Endothelial cell (in vitro differentiated cells): ENCODE data around the gene GLA. TPM values are rescaled to one million over a fixed set of nuclear protein-coding genes. Genes with fewer than 3 reads are reported as not detected.

Experiments
- DNase-seq: peaks from one replicate; pipeline ENCODE4 v3.0.0; 2021; ENCODE audit warnings: low spot score
- H3K27ac Mint-ChIP-seq: one replicate; pipeline ENCODE4 v1.8.0; 2021; ENCODE audit warnings: mixed read lengths, inconsistent platforms; ENCODE audit not compliant: unreplicated experiment
- H3K27me3 Mint-ChIP-seq: one replicate; pipeline ENCODE4 v1.8.0; 2021; ENCODE audit warnings: mild to moderate bottlenecking, moderate library complexity, mixed read lengths, inconsistent platforms; ENCODE audit not compliant: unreplicated experiment
- H3K36me3 Mint-ChIP-seq: one replicate; pipeline ENCODE4 v1.8.0; 2021; ENCODE audit warnings: mild to moderate bottlenecking, low read depth, mixed read lengths, inconsistent platforms; ENCODE audit not compliant: unreplicated experiment
- H3K4me1 Mint-ChIP-seq: one replicate; pipeline ENCODE4 v1.8.0; 2021; ENCODE audit warnings: mild to moderate bottlenecking, mixed read lengths, inconsistent platforms; ENCODE audit not compliant: unreplicated experiment
- H3K4me3 Mint-ChIP-seq: one replicate; pipeline ENCODE4 v1.8.0; 2021; ENCODE audit warnings: mild to moderate bottlenecking, mixed read lengths, inconsistent platforms; ENCODE audit not compliant: unreplicated experiment
- H3K9me3 Mint-ChIP-seq: one replicate; pipeline ENCODE4 v1.8.0; 2021; ENCODE audit warnings: mixed read lengths, inconsistent platforms; ENCODE audit not compliant: unreplicated experiment
- total RNA-seq: library from RNA; stranded (reverse); fragmentation: NEBNext Ultra II Directional; extraction: Animal tissue kit (Norgen Biotek cat#: 25700); gene quantifications from one replicate; pipeline ENCODE4 v1.2.1, GENCODE V29; 2021; ENCODE audit not compliant: unreplicated experiment
- TF ChIP-seq, protein P1 (sequence below): fragments of 200-600 bp; sonication (generic); IDR thresholded peaks from one replicate; pipeline ENCODE4 v1.5.0; 2021; ENCODE audit warnings: antibody characterized with exemption; ENCODE audit not compliant: unreplicated experiment

The GLA gene
- total RNA-seq, 1 donor from 2014 or later: 37.8 TPM

- Mint-ChIP-seq H3K4me3 (no peak overlapping the region), H3K36me3 (no peaks in the 10 kb centered on the region), H3K9me3 (no peaks in the 10 kb centered on the region), H3K4me1 (peaks cover 8% of the 10 kb centered on the region), H3K27ac (peak overlapping the region; percentile 57), H3K27me3 (no peaks in the 10 kb centered on the region)
- TF ChIP-seq, protein P1, sequence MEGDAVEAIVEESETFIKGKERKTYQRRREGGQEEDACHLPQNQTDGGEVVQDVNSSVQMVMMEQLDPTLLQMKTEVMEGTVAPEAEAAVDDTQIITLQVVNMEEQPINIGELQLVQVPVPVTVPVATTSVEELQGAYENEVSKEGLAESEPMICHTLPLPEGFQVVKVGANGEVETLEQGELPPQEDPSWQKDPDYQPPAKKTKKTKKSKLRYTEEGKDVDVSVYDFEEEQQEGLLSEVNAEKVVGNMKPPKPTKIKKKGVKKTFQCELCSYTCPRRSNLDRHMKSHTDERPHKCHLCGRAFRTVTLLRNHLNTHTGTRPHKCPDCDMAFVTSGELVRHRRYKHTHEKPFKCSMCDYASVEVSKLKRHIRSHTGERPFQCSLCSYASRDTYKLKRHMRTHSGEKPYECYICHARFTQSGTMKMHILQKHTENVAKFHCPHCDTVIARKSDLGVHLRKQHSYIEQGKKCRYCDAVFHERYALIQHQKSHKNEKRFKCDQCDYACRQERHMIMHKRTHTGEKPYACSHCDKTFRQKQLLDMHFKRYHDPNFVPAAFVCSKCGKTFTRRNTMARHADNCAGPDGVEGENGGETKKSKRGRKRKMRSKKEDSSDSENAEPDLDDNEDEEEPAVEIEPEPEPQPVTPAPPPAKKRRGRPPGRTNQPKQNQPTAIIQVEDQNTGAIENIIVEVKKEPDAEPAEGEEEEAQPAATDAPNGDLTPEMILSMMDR: no peak
- no peak for DNase-seq
Measured at GRCh38 chrX:101370888-101371504, 36.7 kb downstream of the GLA start.

- H3K27me3 Mint-ChIP-seq: no peaks in the 10 kb centered on the region
- TF ChIP-seq, protein P1: no peak
- H3K4me3 Mint-ChIP-seq: no peak overlapping the region
- DNase-seq: no peak
- no peak overlapping the region for H3K27ac Mint-ChIP-seq
- peaks cover 8% of the 10 kb centered on the region for H3K4me1 Mint-ChIP-seq
- H3K36me3 Mint-ChIP-seq: no peaks in the 10 kb centered on the region
- no peaks in the 10 kb centered on the region for H3K9me3 Mint-ChIP-seq
Measured at GRCh38 chrX:101369687-101370086, 38.0 kb downstream of the GLA start.

- Mint-ChIP-seq H3K27ac (no peak overlapping the region), H3K36me3 (no peaks in the 10 kb centered on the region), H3K4me3 (no peak overlapping the region), H3K4me1 (peaks cover 8% of the 10 kb centered on the region), H3K27me3 (no peaks in the 10 kb centered on the region), H3K9me3 (no peaks in the 10 kb centered on the region)
- TF ChIP-seq, protein P1: no peak
- no peak for DNase-seq
Measured at GRCh38 chrX:101368800-101369199, 38.9 kb downstream of the GLA start.

GRCh38 chrX:101365301-101365795 is 42.4 kb downstream of the GLA start:
- DNase-seq: no peak
- TF ChIP-seq, protein P1: no peak
- H3K36me3 Mint-ChIP-seq: no peaks in the 10 kb centered on the region

GRCh38 chrX:101362757-101363156 is 45.0 kb downstream of the GLA start:
- H3K4me1 Mint-ChIP-seq: peaks cover 3% of the 10 kb centered on the region
- no peak overlapping the region for H3K4me3 Mint-ChIP-seq
- TF ChIP-seq, protein P1: no peak
- H3K27ac Mint-ChIP-seq: no peak overlapping the region
- no peaks in the 10 kb centered on the region for H3K36me3 Mint-ChIP-seq
- no peaks in the 10 kb centered on the region for H3K27me3 Mint-ChIP-seq
- H3K9me3 Mint-ChIP-seq: no peaks in the 10 kb centered on the region
- DNase-seq: no peak

More at GRCh38 chrX:101365301-101365795, 42.4 kb downstream of the GLA start:
- Mint-ChIP-seq H3K27me3 (no peaks in the 10 kb centered on the region), H3K9me3 (no peaks in the 10 kb centered on the region), H3K4me3 (no peak overlapping the region), H3K4me1 (peaks cover 8% of the 10 kb centered on the region), H3K27ac (no peak overlapping the region)
